MM.1S (cell line): ENCODE measurements around the gene RNF26.

Source experiments
- DNase-seq: peaks from one replicate; pipeline ENCODE4 v3.0.0-alpha.2; 2015
- H2AFZ ChIP-seq: fragments of 300-600 bp; sonication (generic); 2 replicates; pipeline ENCODE4 v1.6.0; 2016; ENCODE audit warnings: antibody characterized with exemption, low read length
- H3F3A ChIP-seq: fragments of 300-600 bp; sonication (generic); 2 replicates; pipeline ENCODE4 v1.6.1; 2016; ENCODE audit warnings: mild to moderate bottlenecking, antibody characterized with exemption, low read length, moderate library complexity, mixed read lengths; ENCODE audit not compliant: insufficient read depth
- H3K27ac ChIP-seq: fragments of 300-600 bp; sonication (generic); 2 replicates; pipeline ENCODE4 v1.5.1; 2016; ENCODE audit warnings: mild to moderate bottlenecking, low read length
- H3K27me3 ChIP-seq: fragments of 300-600 bp; sonication (generic); replicated peaks from 2 replicates; pipeline ENCODE4 v1.6.0; 2016; ENCODE audit warnings: low read length; ENCODE audit not compliant: insufficient read depth
- H3K36me3 ChIP-seq: fragments of 300-600 bp; sonication (generic); replicated peaks from 2 replicates; pipeline ENCODE4 v1.6.1; 2016; ENCODE audit warnings: mild to moderate bottlenecking, low read length, mixed read lengths; ENCODE audit not compliant: insufficient read depth
- H3K4me1 ChIP-seq: fragments of 300-600 bp; sonication (generic); 2 replicates; pipeline ENCODE4 v1.6.1; 2016; ENCODE audit warnings: low read length, mixed read lengths
- H3K4me2 ChIP-seq: fragments of 300-600 bp; sonication (generic); 2 replicates; pipeline ENCODE4 v1.6.0; 2016; ENCODE audit warnings: low read depth, low read length
- H3K4me3 ChIP-seq: fragments of 300-600 bp; sonication (generic); 2 replicates; pipeline ENCODE4 v1.5.1; 2016; ENCODE audit warnings: low read length, mixed read lengths
- H3K79me2 ChIP-seq: fragments of 300-600 bp; sonication (generic); 2 replicates; pipeline ENCODE4 v1.6.1; 2016; ENCODE audit warnings: mixed run types, low read length, mixed read lengths
- H3K9ac ChIP-seq: fragments of 300-600 bp; sonication (generic); 2 replicates; pipeline ENCODE4 v1.6.1; 2016; ENCODE audit warnings: low read length, mixed read lengths
- H3K9me2 ChIP-seq: fragments of 300-600 bp; sonication (generic); replicated peaks from 2 replicates; pipeline ENCODE4 v1.6.1; 2016; ENCODE audit warnings: mild to moderate bottlenecking, low read length, mixed read lengths; ENCODE audit not compliant: insufficient read depth
- H3K9me3 ChIP-seq: fragments of 300-600 bp; sonication (generic); replicated peaks from 2 replicates; pipeline ENCODE4 v1.6.1; 2016; ENCODE audit warnings: mild to moderate bottlenecking, low read length, mixed read lengths; ENCODE audit not compliant: insufficient read depth
- H4K20me1 ChIP-seq: fragments of 300-600 bp; sonication (generic); 2 replicates; pipeline ENCODE4 v1.6.1; 2016; ENCODE audit warnings: mild to moderate bottlenecking, low read length, moderate library complexity, mixed read lengths; ENCODE audit not compliant: insufficient read depth
- CTCF ChIP-seq: fragments of 300-600 bp; sonication (generic); IDR thresholded peaks from 2 replicates; pipeline ENCODE4 v1.5.1; 2016; ENCODE audit warnings: antibody characterized with exemption, low read length, mixed read lengths
- EZH2 ChIP-seq: fragments of 300-600 bp; sonication (generic); optimal IDR thresholded peaks from 2 replicates; pipeline ENCODE3; 2017; ENCODE audit warnings: low read depth, mild to moderate bottlenecking, antibody characterized with exemption, low read length, mixed read lengths
- EZH2phosphoT487 ChIP-seq: fragments of 300-600 bp; sonication (generic); IDR thresholded peaks from 2 replicates; pipeline ENCODE4 v1.6.1; 2018; ENCODE audit warnings: antibody characterized with exemption, low read length

Gene RNF26

GRCh38 chr11:119342362-119343130 is 8.2 kb downstream of the RNF26 start:
- Histone ChIP-seq H3K27me3 (peaks cover 75% of the 10 kb centered on the region), H4K20me1 (no peaks in the 10 kb centered on the region), H3K4me3 (no peak overlapping the region), H3K36me3 (no peaks in the 10 kb centered on the region), H3K79me2 (no peaks in the 10 kb centered on the region), H3F3A (no peaks in the 10 kb centered on the region), H3K4me2 (no peak overlapping the region), H2AFZ (no peak overlapping the region), H3K4me1 (0 out of 2 replicates have a peak, but pooled peaks cover 5% of the 10 kb centered on the region), H3K9ac (no peak overlapping the region), H3K27ac (no peak overlapping the region), H3K9me3 (no peaks in the 10 kb centered on the region), H3K9me2 (no peaks in the 10 kb centered on the region)
- no peak for DNase-seq
- TF ChIP-seq EZH2phosphoT487: no peak
- no peak for TF ChIP-seq CTCF

GRCh38 chr11:119343726-119344125 is 9.4 kb downstream of the RNF26 start:
- TF ChIP-seq CTCF: no peak
- no peak for TF ChIP-seq EZH2
- TF ChIP-seq EZH2phosphoT487: no peak
- Histone ChIP-seq H3K27ac (no peak overlapping the region), H3K4me2 (no peak overlapping the region), H4K20me1 (no peaks in the 10 kb centered on the region), H3K9me3 (no peaks in the 10 kb centered on the region), H3K79me2 (no peaks in the 10 kb centered on the region), H3K9me2 (no peaks in the 10 kb centered on the region), H2AFZ (no peak overlapping the region), H3K27me3 (peaks cover 86% of the 10 kb centered on the region), H3K4me3 (no peak overlapping the region), H3F3A (no peaks in the 10 kb centered on the region), H3K9ac (no peak overlapping the region), H3K4me1 (0 out of 2 replicates have a peak, but pooled peaks cover 5% of the 10 kb centered on the region), H3K36me3 (no peaks in the 10 kb centered on the region)
- DNase-seq: no peak

- Histone ChIP-seq H3K27me3 (peaks cover 86% of the 10 kb centered on the region), H3K4me1 (0 out of 2 replicates have a peak, but pooled peaks cover 5% of the 10 kb centered on the region), H3K4me2 (no peak overlapping the region), H2AFZ (no peak overlapping the region), H3K27ac (no peak overlapping the region), H3F3A (no peaks in the 10 kb centered on the region), H3K4me3 (no peak overlapping the region), H3K79me2 (no peaks in the 10 kb centered on the region), H4K20me1 (no peaks in the 10 kb centered on the region), H3K9ac (no peak overlapping the region), H3K9me2 (no peaks in the 10 kb centered on the region), H3K9me3 (no peaks in the 10 kb centered on the region), H3K36me3 (no peaks in the 10 kb centered on the region)
- TF ChIP-seq CTCF (no peak), EZH2phosphoT487 (no peak), EZH2 (no peak)
- DNase-seq: no peak
Observed at GRCh38 chr11:119344291-119345010, 10.1 kb downstream of the RNF26 start.
